GM19238 (cell line): Measurements from ENCODE around the gene CCL3.
"Not testable (repeated sequence)": the region's sequence is repeated elsewhere in the genome, so short reads cannot be mapped to it uniquely, and the experiment has no call there.

Experiments
- DNase-seq: peaks from one replicate; pipeline ENCODE4 v3.0.0; 2011; ENCODE audit warnings: low spot score; ENCODE audit not compliant: insufficient read length

Gene CCL3

GRCh38 chr17:36089888-36090836 lies at the start of gene CCL3:
TSS of gene CCL3 (minus strand) at chr17:36090143. CDS start at chr17:36090058, 85 bp downstream.
- DNase-seq: no peak

- no peak for DNase-seq
These were observed 46.5 kb upstream of the CCL3 start for GRCh38 chr17:36136439-36136838.

GRCh38 chr17:36136036-36136435 lies 46.1 kb upstream of the CCL3 start:
- no peak for DNase-seq

- no peak for DNase-seq
These were observed 45.5 kb upstream of the CCL3 start for GRCh38 chr17:36135465-36135864.

GRCh38 chr17:36133602-36134236 lies 43.8 kb upstream of the CCL3 start:
- no peak for DNase-seq

GRCh38 chr17:36132421-36132831 lies 42.5 kb upstream of the CCL3 start:
- no peak for DNase-seq

GRCh38 chr17:36131931-36132330 lies 42.0 kb upstream of the CCL3 start:
- no peak for DNase-seq

GRCh38 chr17:36131421-36131820 lies 41.5 kb upstream of the CCL3 start:
- DNase-seq: no peak

GRCh38 chr17:36130346-36130745 lies 40.4 kb upstream of the CCL3 start:
- DNase-seq: no peak

GRCh38 chr17:36129616-36130015 lies 39.7 kb upstream of the CCL3 start:
- no peak for DNase-seq

- no peak for DNase-seq
These were observed 38.6 kb upstream of the CCL3 start for GRCh38 chr17:36128411-36128978.

- no peak for DNase-seq
These were observed 38.0 kb upstream of the CCL3 start for GRCh38 chr17:36127911-36128310.

- DNase-seq: no peak
These were observed 37.4 kb upstream of the CCL3 start for GRCh38 chr17:36127199-36127893.

GRCh38 chr17:36124879-36125824 lies 35.2 kb upstream of the CCL3 start:
- DNase-seq: no peak

- DNase-seq: no peak
These were observed 33.5 kb upstream of the CCL3 start for GRCh38 chr17:36123431-36123830.

GRCh38 chr17:36121099-36121498 lies 31.2 kb upstream of the CCL3 start:
- DNase-seq: not testable (repeated sequence)

GRCh38 chr17:36120221-36120620 lies 30.3 kb upstream of the CCL3 start:
- DNase-seq: no peak

GRCh38 chr17:36118477-36119353 lies 28.8 kb upstream of the CCL3 start:
- DNase-seq: no peak
